GM12801 (cell line): ENCODE measurements around the gene TCF7.

Experiments used
- CTCF ChIP-seq: IDR thresholded peaks from one replicate; pipeline ENCODE4 v1.5.1; 2011; ENCODE audit warnings: control low read depth; ENCODE audit not compliant: insufficient read length; ENCODE audit errors: extremely low read depth

TCF7 gene

GRCh38 chr5:134100283-134101091 lies 14.0 kb upstream of the TCF7 start:
- no peak for TF ChIP-seq CTCF

- no peak for TF ChIP-seq CTCF
Measured at GRCh38 chr5:134101686-134102439, 12.6 kb upstream of the TCF7 start.

GRCh38 chr5:134103397-134103796 lies 11.1 kb upstream of the TCF7 start:
- TF ChIP-seq CTCF = no peak

- no peak for TF ChIP-seq CTCF
Measured at GRCh38 chr5:134103998-134104654, 10.4 kb upstream of the TCF7 start.

GRCh38 chr5:134106991-134107701 lies 7.3 kb upstream of the TCF7 start:
- TF ChIP-seq CTCF = no peak

- no peak for TF ChIP-seq CTCF
Measured at GRCh38 chr5:134107779-134108178, 6.7 kb upstream of the TCF7 start.

- no peak for TF ChIP-seq CTCF
Measured at GRCh38 chr5:134110382-134110781, 4.1 kb upstream of the TCF7 start.
